CD4-positive, alpha-beta memory T cell (primary cell): ENCODE data around the gene PPP2R1B. TPM values are rescaled to one million over a fixed set of nuclear protein-coding genes. Genes with fewer than 3 reads are reported as not detected.

Source experiments
- CTCF ChIA-PET: fragments of 350-600 bp; sonication (Branson Sonifier 250); formaldehyde crosslinking; loops from one replicate; lab custom pipeline; 2021; ENCODE audit warnings: inconsistent platforms; ENCODE audit not compliant: partially characterized antibody; lab: Charles Lee
- POLR2A ChIA-PET: fragments of 350-600 bp; sonication (Branson Sonifier 250); formaldehyde crosslinking; loops from one replicate; lab custom pipeline; 2021; ENCODE audit not compliant: partially characterized antibody; lab: Charles Lee
- DNase-seq, 5 donors: peaks; one replicate each; pipeline versions ENCODE4 v3.0.0 to v3.0.0-alpha.2; 2020 to 2022; ENCODE audit warnings: mixed read lengths in 1 of 5
- H3K27ac ChIP-seq: one replicate; pipeline ENCODE4 v1.7.0; 2013; ENCODE audit warnings: low read depth, low read length
- H3K27me3 ChIP-seq: 2 replicates; pipeline ENCODE4 v1.7.0; 2013; ENCODE audit warnings: mild to moderate bottlenecking, low read length, moderate library complexity; ENCODE audit not compliant: insufficient read depth
- H3K36me3 ChIP-seq: 2 replicates; pipeline ENCODE4 v1.7.0; 2013; ENCODE audit warnings: mild to moderate bottlenecking, low read length, moderate library complexity; ENCODE audit not compliant: insufficient read depth
- H3K4me1 ChIP-seq: 2 replicates; pipeline ENCODE4 v1.7.0; 2013; ENCODE audit warnings: mild to moderate bottlenecking, low read length, moderate library complexity; ENCODE audit not compliant: insufficient read depth
- H3K4me3 ChIP-seq, 2 donors: one replicate each; pipeline ENCODE4 v1.7.0; 2013; ENCODE audit warnings: low read length in 2 of 2, mild to moderate bottlenecking in 1 of 2
- H3K9me3 ChIP-seq, 2 donors: one replicate each; pipeline ENCODE4 v1.7.0; 2013; ENCODE audit warnings: low read length in 2 of 2, control low read depth in 1 of 2; ENCODE audit not compliant: control insufficient read depth in 1 of 2
- H3K27ac Mint-ChIP-seq, 7 donors: one replicate each; pipeline ENCODE4 v1.8.0; 2020 to 2021; ENCODE audit warnings: mixed read lengths in 7 of 7, mild to moderate bottlenecking in 6 of 7, inconsistent platforms in 3 of 7, moderate library complexity in 3 of 7
- H3K27me3 Mint-ChIP-seq, 2 donors: one replicate each; pipeline ENCODE4 v1.8.0; 2020 to 2021; ENCODE audit warnings: mixed read lengths in 2 of 2
- H3K36me3 Mint-ChIP-seq, 2 donors: one replicate each; pipeline ENCODE4 v1.8.0; 2020 to 2021; ENCODE audit warnings: mixed read lengths in 2 of 2, inconsistent platforms in 1 of 2, mild to moderate bottlenecking in 1 of 2
- H3K4me1 Mint-ChIP-seq, 4 donors: one replicate each; pipeline ENCODE4 v1.8.0; 2020 to 2021; ENCODE audit warnings: mixed read lengths in 4 of 4, mild to moderate bottlenecking in 1 of 4
- H3K4me3 Mint-ChIP-seq, 8 donors: one replicate each; pipeline ENCODE4 v1.8.0; 2020 to 2021; ENCODE audit warnings: mixed read lengths in 8 of 8, mild to moderate bottlenecking in 7 of 8, moderate library complexity in 6 of 8, inconsistent platforms in 3 of 8
- H3K9me3 Mint-ChIP-seq, 8 donors: one replicate each; pipeline ENCODE4 v1.8.0; 2020 to 2021; ENCODE audit warnings: mixed read lengths in 8 of 8, mild to moderate bottlenecking in 5 of 8, inconsistent platforms in 3 of 8, moderate library complexity in 1 of 8
- intact Hi-C: fragments of 100-400 bp; cut with micrococcal nuclease; formaldehyde crosslinking; loops from one replicate; pipeline ENCODE4 v1.15.1; 2023
- polyA plus RNA-seq, 2 donors: library from polyadenylated mRNA; unstranded; fragments of 300-500 nt; fragmentation: Illumina TruSeq; gene quantifications; one replicate each; pipeline ENCODE4 v1.2.3, GENCODE V29; 2021
- total RNA-seq, 2 experiments: library from RNA; stranded (reverse); gene quantifications; one replicate each; pipeline ENCODE4 v1.2.3, GENCODE V29; 2021

PPP2R1B gene
- total and polyA plus RNA-seq, 4 experiments from 2014 or later: 18.4 to 39.1 (median 33.4) TPM

GRCh38 chr11:111691176-111691575 lies 75.0 kb downstream of the PPP2R1B start:
- H3K4me3 Mint-ChIP-seq: no peak overlapping the region
- no peaks in the 10 kb centered on the region for H3K9me3 Mint-ChIP-seq
- H3K36me3 Mint-ChIP-seq: peaks cover 35 to 40% of the 10 kb centered on the region in 2 donors
- no peak overlapping the region for H3K4me3 ChIP-seq
- ChIA-PET POLR2A (no interaction called here), CTCF (no interaction called here)
- H3K27me3 ChIP-seq: no peaks in the 10 kb centered on the region
- H3K27ac Mint-ChIP-seq: no peak overlapping the region
- no peaks in the 10 kb centered on the region for H3K4me1 ChIP-seq
- intact Hi-C loops: no loop called here
- H3K27ac ChIP-seq: no peak overlapping the region
- H3K4me1 Mint-ChIP-seq: peaks cover 0 to 8% (median 0%) of the 10 kb centered on the region in 4 donors
- H3K9me3 ChIP-seq: no peaks in the 10 kb centered on the region
- DNase-seq: no peak
- peaks cover 8% of the 10 kb centered on the region for H3K36me3 ChIP-seq
- no peaks in the 10 kb centered on the region for H3K27me3 Mint-ChIP-seq

- no peaks in the 10 kb centered on the region for H3K9me3 Mint-ChIP-seq
- no peak overlapping the region for H3K27ac ChIP-seq
- H3K4me1 ChIP-seq: no peaks in the 10 kb centered on the region
- H3K27me3 Mint-ChIP-seq: no peaks in the 10 kb centered on the region
- no peak overlapping the region for H3K4me3 ChIP-seq
- H3K9me3 ChIP-seq: no peaks in the 10 kb centered on the region
- peaks cover 28 to 36% of the 10 kb centered on the region in 2 donors for H3K36me3 Mint-ChIP-seq
- peaks cover 8% of the 10 kb centered on the region for H3K36me3 ChIP-seq
- no peaks in the 10 kb centered on the region for H3K27me3 ChIP-seq
- H3K4me3 Mint-ChIP-seq: no peak overlapping the region
- POLR2A ChIA-PET: no interaction called here
- peak overlapping the region in 2 of 7 donors; percentile 42 to 81 for H3K27ac Mint-ChIP-seq
- CTCF ChIA-PET: no interaction called here
- DNase-seq: no peak
- peaks cover 0 to 4% (median 0%) of the 10 kb centered on the region in 4 donors for H3K4me1 Mint-ChIP-seq
- intact Hi-C loops: no loop called here
These were observed 78.2 kb downstream of the PPP2R1B start for GRCh38 chr11:111688013-111688412.

- Histone ChIP-seq H3K4me3 (no peak overlapping the region), H3K36me3 (no peaks in the 10 kb centered on the region), H3K4me1 (no peaks in the 10 kb centered on the region), H3K9me3 (no peaks in the 10 kb centered on the region), H3K27me3 (no peaks in the 10 kb centered on the region), H3K27ac (no peak overlapping the region)
- CTCF ChIA-PET: no interaction called here
- intact Hi-C loops: no loop called here
- POLR2A ChIA-PET: no interaction called here
- H3K9me3 Mint-ChIP-seq: no peaks in the 10 kb centered on the region
- no peaks in the 10 kb centered on the region for H3K4me1 Mint-ChIP-seq
- H3K27ac Mint-ChIP-seq: no peak overlapping the region
- no peak overlapping the region for H3K4me3 Mint-ChIP-seq
- no peaks in the 10 kb centered on the region for H3K27me3 Mint-ChIP-seq
- DNase-seq: no peak
- H3K36me3 Mint-ChIP-seq: peaks cover 19 to 21% of the 10 kb centered on the region in 2 donors
These were observed 81.9 kb downstream of the PPP2R1B start for GRCh38 chr11:111684251-111684650.

GRCh38 chr11:111683806-111684205 lies 82.4 kb downstream of the PPP2R1B start:
- CTCF ChIA-PET: no interaction called here
- Histone ChIP-seq H3K4me3 (no peak overlapping the region), H3K4me1 (no peaks in the 10 kb centered on the region), H3K9me3 (no peaks in the 10 kb centered on the region), H3K27ac (no peak overlapping the region), H3K27me3 (no peaks in the 10 kb centered on the region), H3K36me3 (no peaks in the 10 kb centered on the region)
- Mint-ChIP-seq H3K4me3 (no peak overlapping the region), H3K27me3 (no peaks in the 10 kb centered on the region), H3K27ac (no peak overlapping the region), H3K4me1 (no peaks in the 10 kb centered on the region), H3K9me3 (no peaks in the 10 kb centered on the region), H3K36me3 (peaks cover 14 to 17% of the 10 kb centered on the region in 2 donors)
- intact Hi-C loops: no loop called here
- POLR2A ChIA-PET: no interaction called here
- DNase-seq: no peak

GRCh38 chr11:111680486-111681175 lies 85.6 kb downstream of the PPP2R1B start:
- H3K9me3 ChIP-seq: no peaks in the 10 kb centered on the region
- intact Hi-C loops: no loop called here
- H3K4me1 Mint-ChIP-seq: peaks cover 0 to 4% (median 0%) of the 10 kb centered on the region in 4 donors
- no peaks in the 10 kb centered on the region for H3K27me3 ChIP-seq
- DNase-seq: no peak
- no peak overlapping the region for H3K4me3 Mint-ChIP-seq
- H3K27ac ChIP-seq: no peak overlapping the region
- H3K27ac Mint-ChIP-seq: no peak overlapping the region
- no peak overlapping the region for H3K4me3 ChIP-seq
- no peaks in the 10 kb centered on the region for H3K4me1 ChIP-seq
- ChIA-PET CTCF (interaction anchor here (1.5 kb wide), 1 partner anchor 9 kb away, joined by 3 read pairs; no protein-coding TSS in a partner anchor), POLR2A (no interaction called here)
- no peaks in the 10 kb centered on the region for H3K27me3 Mint-ChIP-seq
- peaks cover 13 to 18% of the 10 kb centered on the region in 2 donors for H3K36me3 Mint-ChIP-seq
- no peaks in the 10 kb centered on the region for H3K36me3 ChIP-seq
- H3K9me3 Mint-ChIP-seq: no peaks in the 10 kb centered on the region

Other genes with a start within 250 kb of the PPP2R1B start
- not detected for gene LAYN, start 225.7 kb downstream of the PPP2R1B start, total RNA-seq
- gene LAYN, start 225.7 kb downstream of the PPP2R1B start, polyA plus RNA-seq: not detected
- gene SIK2, start 163.9 kb downstream of the PPP2R1B start, total RNA-seq: 10 to 100 TPM; 12.8 to 13.8 TPM
- gene SIK2, start 163.9 kb downstream of the PPP2R1B start, polyA plus RNA-seq: under 1 TPM; 0.04 to 0.38 TPM
- gene ALG9, start 105.2 kb upstream of the PPP2R1B start, total RNA-seq: 10 to 100 TPM; 28.2 to 28.3 TPM
- 10 to 100 TPM in 1 of 2 donors, 1 to 10 TPM in 1; 8.6 to 14.2 TPM for gene ALG9, start 105.2 kb upstream of the PPP2R1B start, polyA plus RNA-seq
- gene FDXACB1, start 112.8 kb upstream of the PPP2R1B start, total RNA-seq: 1 to 10 TPM; 3.9 to 4.0 TPM
- gene FDXACB1, start 112.8 kb upstream of the PPP2R1B start, polyA plus RNA-seq: 1 to 10 TPM; 6.7 to 8.9 TPM
- 10 to 100 TPM; 14.8 to 18.7 TPM for gene CFAP68, start 113.2 kb upstream of the PPP2R1B start, total RNA-seq
- gene CFAP68, start 113.2 kb upstream of the PPP2R1B start, polyA plus RNA-seq: 10 to 100 TPM; 30.7 to 30.9 TPM
- not detected for gene CRYAB, start 145.4 kb upstream of the PPP2R1B start, total RNA-seq
- not detected for gene CRYAB, start 145.4 kb upstream of the PPP2R1B start, polyA plus RNA-seq
- gene HSPB2, start 146.3 kb upstream of the PPP2R1B start, total RNA-seq: not detected
- not detected for gene HSPB2, start 146.3 kb upstream of the PPP2R1B start, polyA plus RNA-seq
- gene C11orf52, start 152.5 kb upstream of the PPP2R1B start, total RNA-seq: not detected
- gene C11orf52, start 152.5 kb upstream of the PPP2R1B start, polyA plus RNA-seq: not detected
- 1 to 10 TPM; 1.1 to 2.1 TPM for gene DIXDC1, start 171.0 kb upstream of the PPP2R1B start, total RNA-seq
- gene DIXDC1, start 171.0 kb upstream of the PPP2R1B start, polyA plus RNA-seq: under 1 TPM; 0.72 to 0.75 TPM